Smooth muscle cell (in vitro differentiated cells): Measurements from ENCODE around the gene PCED1A. TPM values are rescaled to one million over a fixed set of nuclear protein-coding genes. Genes with fewer than 3 reads are reported as not detected.
"Not testable (repeated sequence)": the region's sequence is repeated elsewhere in the genome, so short reads cannot be mapped to it uniquely, and the experiment has no call there.

Source experiments
- DNase-seq: peaks from one replicate; lab custom pipeline; 2025; ENCODE audit not compliant: unreplicated experiment; lab: John Stamatoyannopoulos, UW
- H2AFZ ChIP-seq: fragments of 200-600 bp; sonication (generic); 2 replicates; pipeline ENCODE4 v1.6.0; 2016; ENCODE audit warnings: antibody characterized with exemption, low read depth, mild to moderate bottlenecking
- H3F3A ChIP-seq: fragments of 200-600 bp; sonication (generic); 2 replicates; pipeline ENCODE4 v1.6.0; 2017; ENCODE audit warnings: antibody characterized with exemption, low read depth
- H3K27ac ChIP-seq: fragments of 200-600 bp; sonication (generic); 2 replicates; pipeline ENCODE4 v1.5.1; 2016; ENCODE audit warnings: low read depth, mild to moderate bottlenecking
- H3K27me3 ChIP-seq: fragments of 200-600 bp; sonication (generic); 2 replicates; pipeline ENCODE4 v1.6.1; 2016; ENCODE audit warnings: low read depth, mild to moderate bottlenecking
- H3K36me3 ChIP-seq: fragments of 200-600 bp; sonication (generic); 2 replicates; pipeline ENCODE4 v1.5.1; 2016; ENCODE audit warnings: low read depth
- H3K4me1 ChIP-seq: fragments of 200-600 bp; sonication (generic); 2 replicates; pipeline ENCODE4 v1.5.1; 2016; ENCODE audit warnings: low read depth
- H3K4me2 ChIP-seq: fragments of 200-600 bp; sonication (generic); 2 replicates; pipeline ENCODE4 v1.6.0; 2016; ENCODE audit warnings: mild to moderate bottlenecking
- H3K4me3 ChIP-seq: fragments of 200-600 bp; sonication (generic); 2 replicates; pipeline ENCODE4 v1.5.1; 2016; ENCODE audit warnings: mild to moderate bottlenecking
- H3K79me2 ChIP-seq: fragments of 200-600 bp; sonication (generic); 2 replicates; pipeline ENCODE4 v1.6.0; 2016; ENCODE audit warnings: low read depth, mild to moderate bottlenecking
- H3K9ac ChIP-seq: fragments of 200-600 bp; sonication (generic); 2 replicates; pipeline ENCODE4 v1.6.0; 2016; ENCODE audit warnings: low read depth
- H3K9me3 ChIP-seq: fragments of 200-600 bp; sonication (generic); replicated peaks from 2 replicates; pipeline ENCODE4 v1.5.1; 2016; ENCODE audit warnings: low read depth
- H4K20me1 ChIP-seq: fragments of 200-600 bp; sonication (generic); 2 replicates; pipeline ENCODE4 v1.6.0; 2016; ENCODE audit warnings: low read depth
- CTCF ChIP-seq: fragments of 200-600 bp; sonication (generic); IDR thresholded peaks from 2 replicates; pipeline ENCODE4 v1.5.1; 2017; ENCODE audit warnings: borderline replicate concordance, mild to moderate bottlenecking, antibody characterized with exemption; ENCODE audit not compliant: insufficient read depth, poor library complexity, severe bottlenecking
- WGBS: methylation state at CpG from one replicate; pipeline ENCODE4 v1.1.7; 2016; ENCODE audit warnings: low lambda C conversion rate; 5-methylcytosine and 5-hydroxymethylcytosine counted together
- polyA plus RNA-seq: library from polyadenylated mRNA; unstranded; fragments of >200 nt; fragmentation: Nextera tagmentation; extraction: Ambion mirVana; gene quantifications from 2 replicates; pipeline ENCODE4 v1.2.1, GENCODE V29; 2016
- total RNA-seq: library from RNA; depleted of rRNA; stranded (reverse); fragments of >200 nt; gene quantifications from 2 replicates; pipeline ENCODE4 v1.2.3, GENCODE V29; 2014

Gene PCED1A
- total and polyA plus RNA-seq, 2 experiments from 2014 or later, result 18.7 to 46.7 TPM

DNA sequence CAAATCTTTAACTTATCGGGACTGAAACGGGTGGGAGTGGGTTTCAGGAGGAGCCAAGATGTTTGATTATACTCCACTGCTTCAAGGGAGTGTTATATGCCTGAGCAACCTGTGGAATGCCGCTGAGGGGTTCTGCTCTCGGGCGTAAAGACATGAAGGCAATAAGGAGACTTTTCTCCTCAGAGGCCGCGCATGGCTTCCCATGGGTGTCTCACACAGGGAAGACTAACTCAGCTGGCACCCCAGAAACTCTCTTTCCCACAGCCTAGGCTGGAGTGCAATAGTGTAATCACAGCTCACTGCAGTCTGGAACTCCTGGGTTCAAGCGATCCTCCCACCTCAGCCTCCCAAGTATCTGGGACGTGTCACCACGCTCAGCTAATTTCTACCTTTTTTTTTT lies 30.8 kb downstream of the PCED1A start:
- Histone ChIP-seq H3K4me2 (no peak overlapping the region), H3K27ac (no peak overlapping the region), H3F3A (peaks cover 8% of the 10 kb centered on the region), H3K27me3 (peaks cover 8% of the 10 kb centered on the region), H3K36me3 (no peaks in the 10 kb centered on the region), H3K9me3 (no peaks in the 10 kb centered on the region), H4K20me1 (no peaks in the 10 kb centered on the region), H3K9ac (no peak overlapping the region), H3K79me2 (no peaks in the 10 kb centered on the region), H3K4me1 (peaks cover 3% of the 10 kb centered on the region), H2AFZ (no peak overlapping the region), H3K4me3 (no peak overlapping the region)
- no peak for TF ChIP-seq CTCF
- 94% methylated on average over 10 of the region's 10 CpGs for WGBS
- DNase-seq, result no peak

- peaks cover 24% of the 10 kb centered on the region for H3K27me3 ChIP-seq
- H3F3A ChIP-seq, H3K9me3 ChIP-seq, H3K9ac ChIP-seq, H3K27ac ChIP-seq, H4K20me1 ChIP-seq, H2AFZ ChIP-seq, DNase-seq, H3K79me2 ChIP-seq, H3K4me3 ChIP-seq, H3K36me3 ChIP-seq, H3K4me2 ChIP-seq, H3K4me1 ChIP-seq: not testable (repeated sequence)
- 95% methylated on average over 9 of the region's 9 CpGs for WGBS
Measured at GRCh38 chr20:2807929-2808328, 32.5 kb downstream of the PCED1A start.

DNA sequence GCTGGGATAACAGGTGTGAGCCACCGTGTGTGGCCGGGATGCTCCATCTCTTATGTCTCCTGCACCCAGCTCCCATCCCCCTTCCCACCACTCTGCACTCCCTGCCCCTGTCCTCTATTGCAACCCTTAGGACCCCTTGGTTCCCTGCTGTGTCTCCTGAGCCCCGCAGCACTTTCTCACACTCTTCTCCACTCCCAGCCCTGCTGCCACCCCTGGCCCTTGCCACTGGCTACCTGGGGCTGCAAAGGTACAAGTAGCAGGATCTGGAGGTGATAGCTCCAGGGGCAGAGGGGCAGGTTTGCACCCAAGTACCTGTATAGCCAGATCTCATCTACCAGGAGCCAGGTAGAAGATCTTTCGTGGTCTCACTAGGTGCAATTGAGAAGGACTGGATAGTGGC lies 33.4 kb downstream of the PCED1A start:
- Histone ChIP-seq H3K9ac (no peak overlapping the region), H3K4me1 (no peaks in the 10 kb centered on the region), H3K9me3 (no peaks in the 10 kb centered on the region), H3K36me3 (no peaks in the 10 kb centered on the region), H3F3A (no peaks in the 10 kb centered on the region), H2AFZ (no peak overlapping the region), H3K27ac (no peak overlapping the region), H3K4me3 (no peak overlapping the region), H4K20me1 (no peaks in the 10 kb centered on the region), H3K4me2 (no peak overlapping the region), H3K27me3 (peaks cover 33% of the 10 kb centered on the region), H3K79me2 (no peaks in the 10 kb centered on the region)
- DNase-seq, result no peak
- WGBS, result 97% methylated on average over 4 of the region's 4 CpGs
- TF ChIP-seq CTCF, result no peak

GRCh38 chr20:2806351-2806701 lies 34.1 kb downstream of the PCED1A start:
- no peak for DNase-seq
- Histone ChIP-seq H4K20me1 (no peaks in the 10 kb centered on the region), H3K27me3 (peaks cover 39% of the 10 kb centered on the region), H3K79me2 (no peaks in the 10 kb centered on the region), H3K36me3 (no peaks in the 10 kb centered on the region), H2AFZ (no peak overlapping the region), H3K9ac (no peak overlapping the region), H3K4me1 (peaks cover under 1% of the 10 kb centered on the region), H3K4me2 (no peak overlapping the region), H3K4me3 (no peak overlapping the region), H3F3A (no peaks in the 10 kb centered on the region), H3K27ac (no peak overlapping the region), H3K9me3 (no peaks in the 10 kb centered on the region)
- no peak for TF ChIP-seq CTCF
- WGBS, result 78% methylated on average over 4 of the region's 4 CpGs
